ENCODE results near the gene RAD51B.

Gene RAD51B

DNA sequence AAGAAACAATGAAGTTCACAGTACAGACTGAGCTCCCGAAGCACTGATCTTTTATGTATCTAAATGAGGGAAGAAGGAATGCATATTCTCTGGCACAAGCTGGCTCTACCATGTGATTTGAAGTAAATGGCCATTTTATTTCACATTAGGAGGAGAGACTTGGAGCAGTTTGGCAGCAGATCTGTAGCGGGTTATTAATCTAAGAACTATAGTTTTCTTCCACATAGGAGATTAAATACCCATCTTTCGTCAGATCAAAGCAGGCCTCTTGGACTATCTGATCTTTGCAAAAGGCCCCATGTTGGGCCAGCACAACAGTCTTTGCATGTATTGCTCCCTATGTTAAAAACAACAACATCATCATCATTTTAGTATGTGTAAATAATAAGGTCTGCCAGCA is 495.5 kb downstream of the RAD51B start:
- no peak for DNase-seq

DNA sequence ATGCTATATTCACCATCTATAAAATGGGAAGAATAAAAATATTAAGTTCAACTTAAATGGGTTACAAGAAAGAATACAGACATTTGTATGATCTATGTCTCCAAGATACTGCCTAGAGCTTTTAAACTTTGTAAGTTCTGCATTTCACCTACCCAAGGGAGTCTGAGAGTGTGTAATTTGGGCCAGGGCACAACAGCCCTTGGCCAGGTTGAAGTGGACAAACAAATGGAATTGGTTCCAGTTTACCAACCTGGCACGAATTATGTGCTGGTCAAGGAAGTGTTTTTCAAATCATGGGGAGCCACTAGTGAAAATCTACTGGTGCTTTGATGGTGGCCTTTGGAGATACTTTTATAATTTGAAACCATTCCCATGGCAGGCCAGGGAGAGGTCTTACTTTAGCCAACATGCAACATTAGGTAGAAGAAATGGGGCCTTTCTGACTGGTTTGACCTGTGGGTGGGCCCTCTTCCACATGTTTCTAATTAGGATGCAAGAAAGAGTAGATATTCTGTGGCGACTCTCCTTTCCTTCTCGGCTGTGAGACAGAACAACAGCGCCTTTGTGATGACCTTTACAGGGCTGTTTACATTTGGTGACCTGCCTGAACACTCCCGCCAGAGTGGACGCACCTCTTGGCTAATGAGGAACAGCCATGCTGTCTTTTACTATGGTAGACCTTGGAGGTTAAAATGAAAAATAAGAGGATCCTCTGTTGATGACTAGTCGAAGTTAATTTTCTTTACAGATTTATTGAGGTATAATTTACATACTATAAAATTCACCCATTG is 496.7 kb downstream of the RAD51B start:
- DNase-seq = no peak

DNA sequence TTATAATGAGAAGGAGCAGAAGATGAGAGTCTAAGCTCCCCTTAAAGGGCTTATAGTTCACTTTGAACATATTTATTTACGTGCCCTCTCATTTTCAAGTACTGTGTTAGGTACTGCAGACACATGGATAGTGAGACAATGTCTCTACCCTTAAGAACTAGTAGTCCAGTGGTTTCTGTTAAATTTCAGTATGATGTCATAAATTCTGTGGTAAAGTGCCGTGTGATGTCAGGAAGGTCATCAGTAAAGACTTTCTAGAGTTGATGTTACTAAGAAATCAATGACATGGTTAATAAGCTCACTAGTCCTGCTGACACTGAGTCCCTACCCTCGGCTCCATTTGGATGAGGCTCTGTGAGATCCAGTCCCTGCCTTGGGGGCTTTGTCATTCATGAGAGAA is 497.7 kb downstream of the RAD51B start:
- no peak for DNase-seq

DNA sequence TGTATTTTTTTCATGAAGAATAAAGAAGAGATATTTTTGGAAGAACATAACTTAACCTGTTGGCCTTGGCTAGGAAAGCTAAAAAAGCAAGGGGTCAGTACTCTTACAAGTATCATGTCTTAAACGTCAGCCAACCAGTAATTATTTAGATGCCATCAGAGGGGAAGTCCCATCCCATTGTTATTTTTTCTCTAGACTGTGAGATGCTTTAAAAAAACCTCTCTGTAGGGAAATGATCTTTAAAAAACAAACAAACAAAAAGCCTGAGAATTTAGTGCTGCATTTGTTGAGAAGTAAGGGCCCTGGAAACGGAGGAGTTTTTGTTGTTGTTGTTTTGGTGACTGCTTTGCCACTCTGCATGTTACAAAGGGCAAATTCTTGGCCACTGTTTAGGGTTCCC is 499.2 kb downstream of the RAD51B start:
- no peak for DNase-seq

DNA sequence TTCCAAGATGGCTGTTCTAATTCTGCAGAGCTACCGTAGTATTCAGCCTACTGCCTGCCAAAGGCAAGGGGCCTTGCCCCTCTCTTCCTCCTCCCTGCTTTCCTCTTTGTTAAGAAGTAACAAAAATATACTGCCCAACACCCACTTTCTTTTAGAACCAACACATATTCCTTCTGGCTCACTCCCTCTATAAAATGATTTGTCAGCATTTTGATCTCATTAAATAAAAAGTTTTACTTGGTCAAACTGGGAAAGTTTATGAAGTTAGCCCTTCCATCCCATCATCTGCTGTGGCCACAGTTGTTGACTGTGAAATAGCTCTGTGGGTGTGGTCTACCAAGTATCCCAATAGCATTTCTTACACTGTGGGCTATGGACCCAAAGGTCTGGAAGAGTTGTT is 500.9 kb downstream of the RAD51B start:
- no peak for DNase-seq

DNA sequence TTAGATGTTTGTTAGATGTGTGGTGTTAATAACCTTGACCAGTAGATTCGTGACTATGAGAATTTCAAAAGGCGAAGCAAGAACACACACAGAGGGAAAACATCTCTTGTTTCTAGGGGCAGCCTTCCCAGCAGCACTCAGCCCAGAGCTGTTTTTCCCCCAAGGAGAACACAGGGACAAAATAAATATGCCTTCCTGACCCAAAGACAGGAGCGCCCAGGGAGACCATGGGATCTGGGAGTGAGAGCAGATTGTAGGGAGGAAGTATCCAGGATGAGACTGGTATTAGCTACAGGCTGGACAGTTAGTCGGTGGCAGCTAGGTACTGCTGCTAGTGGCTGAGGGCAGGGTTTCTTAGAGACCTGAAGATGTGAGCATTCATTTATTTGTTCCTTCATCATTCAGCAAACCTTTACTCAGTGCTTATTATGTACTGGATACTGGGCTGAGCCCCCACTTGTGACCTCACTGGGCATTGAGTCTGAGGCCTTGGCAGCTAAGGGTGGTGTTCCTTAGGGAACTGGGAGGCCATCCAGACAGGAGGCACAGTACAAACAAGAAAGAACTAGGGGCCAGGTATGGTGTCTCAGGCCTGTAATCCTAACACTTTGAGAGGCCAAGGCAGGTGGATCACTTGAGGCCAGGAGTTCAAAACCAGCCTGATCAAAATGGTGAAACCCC is 503.5 kb downstream of the RAD51B start:
- DNase-seq = no peak

DNA sequence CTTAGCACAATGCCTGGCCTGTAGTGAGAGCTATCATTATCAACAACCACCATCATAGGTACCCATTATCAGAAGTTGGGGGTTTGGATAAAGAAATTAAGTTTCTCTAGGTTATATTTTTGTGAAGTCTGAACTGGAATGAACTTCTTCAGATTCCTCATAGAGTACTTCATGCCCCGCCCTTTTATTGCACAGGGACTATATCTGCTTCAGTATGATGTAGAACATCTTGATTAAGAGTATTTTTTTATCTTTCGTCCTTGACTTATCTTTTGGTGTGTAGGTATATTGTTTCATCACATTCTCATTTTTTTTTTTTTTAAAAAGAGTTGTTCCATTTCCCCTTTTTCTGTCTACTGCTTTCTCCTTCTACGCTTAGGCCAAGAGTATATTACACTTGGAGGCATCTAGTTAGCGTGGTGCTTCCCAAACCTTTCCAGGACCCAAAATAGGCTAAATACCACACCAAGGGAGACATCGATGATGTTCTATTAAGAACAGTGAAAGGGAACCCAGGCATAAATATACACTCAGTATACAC is 505.8 kb downstream of the RAD51B start:
- no peak for DNase-seq

DNA sequence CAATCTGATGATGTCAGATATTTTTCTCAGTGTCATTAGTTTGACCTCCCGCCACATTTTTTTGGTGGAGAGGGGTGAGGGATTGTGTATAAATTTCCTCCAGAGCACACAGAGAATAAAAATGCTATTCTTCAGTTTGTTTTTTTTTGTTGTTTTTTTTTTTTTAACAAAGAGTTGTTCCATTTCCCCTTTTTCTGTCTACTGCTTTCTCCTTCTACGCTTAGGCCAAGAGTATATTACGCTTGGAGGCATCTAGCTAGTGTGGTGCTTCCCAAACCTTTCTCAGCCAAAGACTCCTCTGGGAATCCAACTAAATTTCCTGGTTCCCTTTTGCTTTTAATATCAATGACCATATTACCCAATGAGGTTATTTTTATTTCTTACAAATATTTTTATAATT is 507.7 kb downstream of the RAD51B start:
- no peak for DNase-seq

DNA sequence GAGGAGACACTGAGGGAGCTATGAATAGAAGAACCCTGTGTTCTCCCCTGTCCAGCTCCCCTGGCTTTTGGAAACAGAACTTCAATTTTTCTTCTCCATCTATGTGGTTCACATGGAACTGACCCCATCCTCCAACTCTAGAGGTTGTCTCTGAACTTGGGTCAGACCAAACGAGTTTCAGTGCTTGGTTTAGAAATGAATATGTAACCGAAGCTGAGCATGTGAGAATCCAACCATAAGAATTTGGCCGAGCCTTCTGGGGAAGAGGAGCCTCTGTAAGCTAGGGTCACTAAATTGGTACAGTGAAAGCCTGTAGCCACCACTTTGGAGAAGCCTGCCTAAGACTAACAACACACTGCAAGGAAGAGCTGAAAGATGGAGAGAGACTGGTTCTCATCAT is 508.9 kb downstream of the RAD51B start:
- DNase-seq = no peak

DNA sequence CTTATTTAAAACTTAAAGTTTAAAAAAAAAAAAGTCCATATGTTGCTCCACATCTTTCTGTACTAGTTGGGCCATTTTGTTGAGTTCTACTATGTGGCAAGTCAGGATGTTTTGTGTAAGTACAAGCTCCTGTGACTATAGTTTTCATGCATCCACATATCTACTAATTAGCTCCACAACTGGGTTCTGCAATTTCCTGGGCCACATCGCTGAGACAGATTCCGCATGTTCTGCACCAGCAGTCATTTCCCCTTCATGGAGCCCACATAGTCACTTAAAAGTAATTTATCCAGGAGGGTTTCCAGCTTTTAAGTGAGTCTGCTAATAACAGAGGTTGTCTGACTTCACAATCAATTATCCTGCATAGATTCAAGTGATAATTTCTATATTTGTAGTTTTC is 511.8 kb downstream of the RAD51B start:
- no peak for DNase-seq

DNA sequence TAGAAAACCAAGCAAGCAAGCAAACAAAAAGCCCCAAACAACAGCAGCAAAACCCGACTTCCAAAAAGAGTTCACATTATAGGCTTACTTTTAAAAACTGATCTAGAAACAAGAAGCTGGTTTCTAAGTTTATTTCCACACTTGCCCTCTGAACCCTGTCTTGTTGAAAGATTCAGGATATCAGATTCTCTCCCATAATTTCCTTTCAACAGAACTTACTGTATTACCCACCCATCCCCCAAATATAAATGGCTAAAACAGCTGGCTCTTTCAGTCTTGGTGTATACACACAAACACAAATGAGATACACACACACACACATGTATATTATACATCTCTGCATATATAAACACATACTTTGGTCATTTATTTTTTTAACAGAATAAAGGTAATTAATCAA is 512.4 kb downstream of the RAD51B start:
- DNase-seq = no peak

DNA sequence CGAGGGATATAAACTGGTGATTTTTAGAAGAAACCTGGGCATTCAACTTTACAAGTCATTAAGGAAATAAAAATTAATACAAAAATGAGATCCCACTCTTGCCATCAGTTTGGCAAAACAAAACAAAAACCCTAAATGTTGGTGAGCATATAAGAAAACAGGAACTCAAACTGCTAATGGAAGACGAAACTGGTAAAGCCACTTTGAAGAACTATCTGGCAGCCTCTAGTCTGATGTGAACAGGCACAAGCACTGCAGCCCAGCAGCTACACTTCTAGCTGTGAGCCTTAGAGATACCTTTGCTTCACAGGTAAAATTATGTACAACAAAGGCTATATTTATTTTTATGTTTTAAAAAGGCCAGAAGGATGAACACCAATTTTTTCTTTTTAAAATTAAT is 513.7 kb downstream of the RAD51B start:
- no peak for DNase-seq

DNA sequence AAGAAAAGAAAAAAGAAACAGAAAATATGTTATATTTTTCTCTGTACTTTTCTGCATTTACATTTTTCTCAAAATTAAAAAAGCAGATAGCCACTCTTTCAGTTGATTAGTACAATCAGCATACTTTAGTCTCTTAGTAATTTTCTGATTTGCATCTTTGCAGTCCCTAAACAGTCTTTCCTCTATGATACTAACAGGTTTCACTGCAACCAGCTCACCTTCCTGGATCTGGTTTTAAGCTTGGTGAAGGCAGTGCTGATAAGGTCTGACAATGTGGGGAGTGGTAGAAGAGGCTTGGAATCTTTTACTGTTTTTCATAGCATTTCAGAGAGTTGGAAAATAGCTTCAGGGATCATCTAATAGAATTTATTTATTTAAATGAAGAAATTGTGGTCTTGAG is 515.7 kb downstream of the RAD51B start:
- no peak for DNase-seq

DNA sequence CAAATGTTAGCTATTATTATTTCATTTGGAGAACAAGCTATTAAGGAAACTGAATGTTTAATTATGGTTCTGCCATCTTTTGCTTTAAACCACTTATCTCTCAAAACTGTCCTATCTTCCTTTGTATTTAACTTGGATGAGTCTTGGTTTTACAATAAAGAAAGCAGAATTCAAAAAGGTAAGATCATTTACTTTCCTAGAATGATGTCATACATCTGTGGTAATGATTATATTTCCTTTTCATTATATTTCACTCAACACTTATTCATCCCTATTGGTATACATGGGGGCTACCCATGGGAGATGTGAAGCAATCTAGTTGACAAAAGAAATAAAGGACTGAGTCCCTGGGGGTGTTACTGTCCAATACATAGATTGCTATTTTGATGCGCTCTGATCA is 516.6 kb downstream of the RAD51B start:
- DNase-seq = no peak

DNA sequence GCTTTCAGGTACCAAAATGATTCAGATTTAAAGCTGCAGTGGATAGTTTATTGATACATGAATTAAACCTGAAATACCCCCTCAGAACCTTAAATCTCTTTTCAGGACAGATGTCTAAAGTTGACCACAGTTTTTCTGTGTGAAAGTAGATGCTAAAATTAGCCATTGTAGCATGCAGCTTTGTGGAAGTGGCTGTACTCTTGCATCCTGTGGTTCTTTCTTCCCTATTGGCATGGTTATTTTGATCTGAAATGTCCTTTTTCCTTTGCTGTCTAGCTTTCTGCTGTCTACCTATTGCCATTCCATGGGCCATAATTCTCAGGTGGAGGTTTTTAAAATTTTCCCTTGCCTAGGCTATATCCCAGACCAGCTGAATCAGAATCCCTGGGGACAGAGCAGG is 517.7 kb downstream of the RAD51B start:
- DNase-seq = no peak

DNA sequence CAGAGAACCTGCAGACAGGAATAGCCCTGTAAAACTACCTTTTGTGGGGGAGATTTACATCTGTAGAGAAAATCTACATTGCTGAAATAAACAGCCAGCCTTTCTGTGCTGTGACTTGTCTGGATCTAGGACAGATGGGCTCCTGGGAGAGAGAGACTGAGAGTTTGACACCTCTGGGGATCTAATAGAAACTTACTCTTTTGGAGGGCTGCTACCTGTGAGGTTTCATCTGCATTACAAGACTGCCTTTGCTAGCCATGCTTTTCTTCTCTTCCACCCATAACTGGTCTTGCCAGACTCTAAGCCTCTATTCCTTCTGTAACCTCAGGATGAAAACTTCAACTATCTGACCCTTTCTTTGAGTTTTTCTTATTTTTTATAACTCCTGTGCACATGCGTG is 520.7 kb downstream of the RAD51B start:
- DNase-seq = no peak

DNA sequence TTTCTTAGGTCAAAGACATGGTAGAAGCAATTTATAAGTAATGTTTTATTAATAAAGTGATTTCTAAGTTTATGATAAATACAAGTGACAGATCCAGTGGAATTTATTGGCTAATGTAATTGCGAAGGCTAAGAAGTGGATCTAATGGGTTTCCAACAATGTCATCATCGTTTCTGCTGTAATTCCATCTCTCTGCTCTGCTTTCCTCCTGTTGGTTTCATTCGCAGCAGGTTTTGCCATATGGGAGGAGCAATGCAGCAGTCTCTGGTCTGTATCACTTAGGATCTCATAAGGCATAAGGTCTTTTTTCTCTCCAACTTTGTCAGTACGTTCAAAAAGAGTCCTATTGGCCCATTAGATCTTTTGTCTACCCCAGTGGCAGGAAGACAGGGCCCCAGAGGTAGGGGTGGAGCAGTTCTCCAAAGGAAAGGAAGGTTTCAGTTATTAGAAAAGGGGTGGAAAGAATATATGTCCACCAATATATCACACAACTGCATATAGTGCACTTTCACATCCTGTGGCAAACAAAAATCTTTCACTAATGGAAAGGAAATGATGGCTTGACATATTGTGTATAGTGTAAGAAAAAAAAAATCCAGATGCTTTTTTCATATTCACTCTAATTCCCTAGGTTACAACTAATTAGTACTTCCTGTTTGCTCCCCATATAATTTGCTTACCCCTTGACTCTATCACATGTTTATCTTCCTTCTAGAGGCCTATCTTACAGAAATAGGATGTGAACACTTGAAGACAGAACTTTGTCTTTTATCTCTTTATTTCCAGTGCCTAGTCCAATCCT is 522.0 kb downstream of the RAD51B start:
- DNase-seq = no peak

DNA sequence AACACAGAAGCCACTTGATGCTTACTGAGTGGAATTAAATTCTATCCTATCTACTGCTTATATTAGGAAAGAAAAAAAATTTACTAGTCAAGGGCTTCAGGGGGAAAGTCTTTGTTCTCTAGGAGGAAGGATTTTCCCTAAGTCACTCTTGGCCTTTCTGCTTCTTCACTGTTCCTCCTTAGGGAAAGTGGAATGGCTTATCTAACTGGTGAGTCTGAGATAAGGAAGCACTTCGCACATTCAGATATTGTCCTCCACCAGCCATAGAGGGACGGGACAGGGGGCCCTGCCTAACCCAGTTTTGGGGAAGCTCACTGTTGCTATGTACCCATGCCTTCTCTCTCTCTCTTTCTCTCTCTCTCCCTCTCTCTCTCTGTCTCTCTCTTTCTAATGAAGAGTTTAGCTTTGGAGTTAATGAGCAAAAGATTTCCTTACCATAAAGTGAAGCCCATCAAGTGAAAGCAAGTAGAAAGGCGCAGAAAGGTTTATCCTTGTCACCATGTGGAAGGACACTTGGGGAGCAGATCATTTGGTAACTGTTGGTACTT is 522.7 kb downstream of the RAD51B start:
- DNase-seq = no peak

DNA sequence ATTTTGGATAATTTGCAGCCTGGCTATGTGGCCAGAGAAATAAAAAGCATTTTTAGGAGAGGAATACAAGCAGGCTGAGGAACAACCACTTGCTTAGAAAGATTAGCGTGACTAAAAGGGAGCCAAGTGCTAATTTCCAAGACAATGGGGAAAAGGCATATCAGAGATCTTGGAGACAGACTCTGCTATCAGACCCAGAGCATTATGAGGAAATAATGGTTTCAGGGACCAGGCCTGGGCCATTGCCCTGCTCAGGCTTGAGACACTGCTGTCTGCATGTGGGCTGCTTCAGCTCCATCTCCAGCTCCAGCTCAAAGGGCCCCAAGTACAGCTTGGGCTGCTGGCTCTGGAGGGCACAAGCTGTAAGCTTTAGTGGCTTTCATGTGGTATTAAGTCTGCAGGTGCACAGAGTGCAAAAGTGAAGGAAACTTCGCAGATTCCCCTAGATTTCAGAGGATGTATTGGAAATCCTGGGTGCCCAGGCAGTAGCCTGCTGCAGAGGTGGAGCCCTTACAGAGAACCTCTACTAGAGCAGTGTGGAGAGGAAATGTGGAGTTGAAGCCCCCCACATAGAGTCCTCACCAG is 524.0 kb downstream of the RAD51B start:
- no peak for DNase-seq

DNA sequence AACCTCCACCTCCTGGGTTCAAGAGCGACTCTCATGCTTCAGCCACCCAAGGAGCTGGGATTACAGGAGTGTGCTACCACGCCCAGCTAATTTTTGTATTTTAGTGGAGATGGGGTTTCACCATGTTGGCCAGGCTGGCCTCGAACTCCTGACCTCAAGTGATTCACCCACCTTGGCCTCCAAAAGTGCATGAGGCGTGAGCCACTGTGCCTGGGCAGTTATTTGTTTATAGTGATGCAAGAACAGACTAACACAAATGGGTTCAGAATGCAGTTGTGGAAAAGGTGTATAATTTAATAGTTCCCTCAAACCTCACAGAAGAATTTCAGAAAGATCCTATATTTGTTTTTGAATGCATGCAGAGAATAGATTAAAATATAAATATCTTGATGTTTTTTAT is 526.2 kb downstream of the RAD51B start:
- DNase-seq = no peak

DNA sequence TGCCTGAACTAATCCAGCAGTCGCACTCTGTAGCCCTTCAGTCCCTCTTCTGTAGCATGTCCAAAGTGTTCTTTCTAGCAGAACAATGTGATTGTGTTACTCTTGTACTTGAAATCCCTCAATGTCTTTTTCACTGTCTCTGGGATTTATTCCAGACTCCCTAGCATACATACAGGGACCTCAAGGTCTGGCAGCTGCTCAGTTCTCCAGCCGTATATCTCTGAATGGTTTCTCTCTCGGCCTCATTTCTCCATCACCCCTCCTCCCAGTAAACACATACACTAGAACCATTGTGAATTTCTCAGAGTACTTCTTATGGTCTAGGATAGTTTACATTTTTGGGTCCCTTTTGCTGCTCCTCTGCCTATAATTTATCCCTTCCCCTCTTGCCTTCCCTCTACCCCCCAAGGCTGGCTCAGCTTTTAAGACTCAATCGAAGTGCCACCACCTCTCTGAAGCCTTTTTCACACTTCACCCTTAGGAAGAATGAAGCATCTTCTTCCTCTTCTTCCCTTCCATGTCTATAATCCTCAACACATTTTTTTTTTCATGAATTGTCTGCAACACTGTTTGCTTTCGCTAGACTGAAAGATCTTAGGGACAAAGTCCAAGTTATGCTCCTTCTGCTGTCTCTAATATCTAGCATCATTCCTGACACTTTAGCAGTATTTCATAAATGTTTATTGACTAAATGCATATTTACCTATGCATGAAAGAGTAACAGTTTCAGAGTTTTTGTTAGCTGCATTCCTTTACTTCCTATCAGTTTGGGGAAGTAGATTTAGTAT is 527.2 kb downstream of the RAD51B start:
- no peak for DNase-seq
